Mesothelial cell of epicardium (in vitro differentiated cells): ENCODE data around the gene GSTO1. TPM values are rescaled to one million over a fixed set of nuclear protein-coding genes. Genes with fewer than 3 reads are reported as not detected.

ENCODE experiments used
- DNase-seq, 2 experiments: peaks; one replicate each; pipeline ENCODE4 v3.0.0; 2021; ENCODE audit warnings: low spot score in 2 of 2; ENCODE audit not compliant: unreplicated experiment in 2 of 2
- H3K27ac Mint-ChIP-seq: 2 replicates; pipeline ENCODE4 v1.8.0; 2021; ENCODE audit warnings: mixed read lengths
- H3K27me3 Mint-ChIP-seq: 2 replicates; pipeline ENCODE4 v1.8.0; 2021; ENCODE audit warnings: low read depth, mixed read lengths
- H3K36me3 Mint-ChIP-seq: 2 replicates; pipeline ENCODE4 v1.8.0; 2021; ENCODE audit warnings: mixed read lengths
- H3K4me1 Mint-ChIP-seq: 2 replicates; pipeline ENCODE4 v1.8.0; 2021; ENCODE audit warnings: mixed read lengths
- H3K4me3 Mint-ChIP-seq: 2 replicates; pipeline ENCODE4 v1.8.0; 2021; ENCODE audit warnings: mild to moderate bottlenecking, moderate library complexity, mixed read lengths
- H3K9me3 Mint-ChIP-seq: 2 replicates; pipeline ENCODE4 v1.8.0; 2021; ENCODE audit warnings: mixed read lengths
- total RNA-seq: library from RNA; stranded (reverse); gene quantifications from 3 replicates; pipeline ENCODE4 v1.2.1, GENCODE V29; 2021
- TF ChIP-seq, protein P1 (sequence below): fragments of 200-600 bp; sonication (generic); IDR thresholded peaks from one replicate; pipeline ENCODE4 v1.5.0; 2021; ENCODE audit warnings: antibody characterized with exemption; ENCODE audit not compliant: unreplicated experiment

GSTO1 gene
- total RNA-seq = 62.8 to 65.5 TPM (median 65.2 TPM) in 3 replicates

DNA sequence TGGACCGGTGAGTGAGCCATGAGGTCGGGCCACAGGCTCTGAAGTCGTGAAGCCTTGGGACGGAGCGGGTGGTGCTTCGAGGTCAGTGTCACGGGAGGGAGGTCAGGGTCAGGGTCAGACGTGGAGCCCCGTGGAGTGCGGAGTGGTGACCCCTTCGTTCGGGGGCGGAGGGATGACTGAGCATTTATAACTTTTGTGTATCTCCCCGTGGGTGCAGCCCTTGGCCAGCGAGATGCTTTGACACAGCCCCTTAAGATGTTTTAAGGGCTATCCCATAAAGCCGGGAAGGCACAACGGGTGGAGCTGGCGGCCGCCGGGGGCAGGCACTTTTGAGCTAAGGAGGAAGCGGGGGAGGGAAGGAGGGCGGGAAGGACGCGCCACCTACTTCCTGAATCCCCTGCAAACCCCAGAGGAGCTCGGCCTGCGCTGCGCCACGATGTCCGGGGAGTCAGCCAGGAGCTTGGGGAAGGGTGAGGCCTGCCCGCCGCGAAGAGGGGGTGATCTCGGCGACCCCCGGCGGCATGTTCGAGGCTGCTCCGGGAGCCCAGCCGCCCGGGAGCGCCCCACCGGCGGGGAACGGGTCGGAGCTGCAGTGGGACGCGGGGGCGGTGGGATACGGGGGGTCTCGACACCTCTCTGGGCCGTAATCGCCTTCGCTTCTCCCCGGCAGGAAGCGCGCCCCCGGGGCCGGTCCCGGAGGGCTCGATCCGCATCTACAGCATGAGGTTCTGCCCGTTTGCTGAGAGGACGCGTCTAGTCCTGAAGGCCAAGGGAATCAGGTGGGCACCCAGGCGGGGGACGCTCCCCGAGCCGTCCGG is at the start of gene GSTO1:
TSS of gene GSTO1 (plus strand) at position 400 of the 818 bp plus-strand sequence. CDS start at position 437, 37 bp downstream.
- Mint-ChIP-seq H3K9me3 (no peaks in the 10 kb centered on the region), H3K36me3 (peaks cover 15% of the 10 kb centered on the region), H3K27ac (peak within 1 kb of the TSS; percentile 92), H3K4me3 (peak within 1 kb of the TSS; percentile 91), H3K27me3 (no peaks in the 10 kb centered on the region), H3K4me1 (peaks cover 33% of the 10 kb centered on the region)
- peak in 1 of 2 experiments; percentile 57 for DNase-seq
- TF ChIP-seq, protein P1, sequence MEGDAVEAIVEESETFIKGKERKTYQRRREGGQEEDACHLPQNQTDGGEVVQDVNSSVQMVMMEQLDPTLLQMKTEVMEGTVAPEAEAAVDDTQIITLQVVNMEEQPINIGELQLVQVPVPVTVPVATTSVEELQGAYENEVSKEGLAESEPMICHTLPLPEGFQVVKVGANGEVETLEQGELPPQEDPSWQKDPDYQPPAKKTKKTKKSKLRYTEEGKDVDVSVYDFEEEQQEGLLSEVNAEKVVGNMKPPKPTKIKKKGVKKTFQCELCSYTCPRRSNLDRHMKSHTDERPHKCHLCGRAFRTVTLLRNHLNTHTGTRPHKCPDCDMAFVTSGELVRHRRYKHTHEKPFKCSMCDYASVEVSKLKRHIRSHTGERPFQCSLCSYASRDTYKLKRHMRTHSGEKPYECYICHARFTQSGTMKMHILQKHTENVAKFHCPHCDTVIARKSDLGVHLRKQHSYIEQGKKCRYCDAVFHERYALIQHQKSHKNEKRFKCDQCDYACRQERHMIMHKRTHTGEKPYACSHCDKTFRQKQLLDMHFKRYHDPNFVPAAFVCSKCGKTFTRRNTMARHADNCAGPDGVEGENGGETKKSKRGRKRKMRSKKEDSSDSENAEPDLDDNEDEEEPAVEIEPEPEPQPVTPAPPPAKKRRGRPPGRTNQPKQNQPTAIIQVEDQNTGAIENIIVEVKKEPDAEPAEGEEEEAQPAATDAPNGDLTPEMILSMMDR = no peak

DNA sequence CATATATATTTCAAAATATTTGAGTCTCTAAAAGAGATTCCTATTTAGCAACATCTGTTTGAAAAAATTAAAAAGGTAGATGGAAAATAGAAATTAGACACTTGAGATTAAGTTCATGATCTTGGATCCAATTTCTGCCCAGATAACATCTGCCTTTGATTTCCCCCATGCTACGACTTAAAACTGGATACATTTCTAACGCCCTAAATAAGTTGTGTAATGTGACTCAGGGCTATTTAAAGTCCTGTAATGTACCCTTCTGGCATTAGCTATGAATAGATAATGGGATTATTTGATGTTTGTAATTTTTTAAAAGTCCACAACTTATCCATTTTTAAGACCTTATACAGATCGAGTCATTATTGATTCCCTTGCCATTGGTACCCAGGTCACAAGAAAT is 46.0 kb upstream of the GSTO1 start:
- Mint-ChIP-seq H3K9me3 (no peaks in the 10 kb centered on the region), H3K27ac (no peak overlapping the region), H3K27me3 (no peaks in the 10 kb centered on the region), H3K4me1 (no peaks in the 10 kb centered on the region), H3K36me3 (no peaks in the 10 kb centered on the region), H3K4me3 (no peak overlapping the region)
- no peak for DNase-seq
- TF ChIP-seq, protein P1 = no peak

DNA sequence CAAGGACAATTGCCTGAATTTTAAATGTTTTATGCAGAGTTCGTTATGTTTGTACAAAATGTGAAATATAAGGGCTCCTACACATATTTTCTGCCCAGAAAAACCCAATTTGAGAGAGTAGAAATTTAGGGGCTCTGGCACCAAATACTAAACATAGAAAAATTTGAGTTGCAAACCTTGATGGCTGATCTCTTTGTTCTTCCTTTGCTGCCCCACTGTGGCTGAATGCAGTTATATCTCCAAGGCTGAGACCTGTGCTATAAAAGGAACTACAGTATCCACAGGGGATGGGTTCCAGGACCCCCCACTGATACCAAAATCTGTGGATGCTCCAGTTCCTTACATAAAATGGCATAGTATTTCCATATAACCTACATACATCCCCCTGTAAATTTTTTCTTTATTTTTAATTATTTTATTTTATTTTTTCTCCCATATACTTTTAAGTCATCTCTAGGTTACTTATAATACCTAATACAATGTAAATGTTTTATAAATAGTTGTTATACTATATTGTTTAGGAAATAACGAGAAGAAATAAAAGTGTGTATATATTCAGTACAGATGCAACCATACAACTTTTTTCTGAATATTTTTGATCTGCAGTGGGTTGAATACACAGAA is 45.0 kb upstream of the GSTO1 start:
- Mint-ChIP-seq H3K4me1 (no peaks in the 10 kb centered on the region), H3K36me3 (no peaks in the 10 kb centered on the region), H3K4me3 (no peak overlapping the region), H3K9me3 (no peaks in the 10 kb centered on the region), H3K27ac (no peak overlapping the region), H3K27me3 (no peaks in the 10 kb centered on the region)
- no peak for DNase-seq
- TF ChIP-seq, protein P1 = peak; percentile 38

DNA sequence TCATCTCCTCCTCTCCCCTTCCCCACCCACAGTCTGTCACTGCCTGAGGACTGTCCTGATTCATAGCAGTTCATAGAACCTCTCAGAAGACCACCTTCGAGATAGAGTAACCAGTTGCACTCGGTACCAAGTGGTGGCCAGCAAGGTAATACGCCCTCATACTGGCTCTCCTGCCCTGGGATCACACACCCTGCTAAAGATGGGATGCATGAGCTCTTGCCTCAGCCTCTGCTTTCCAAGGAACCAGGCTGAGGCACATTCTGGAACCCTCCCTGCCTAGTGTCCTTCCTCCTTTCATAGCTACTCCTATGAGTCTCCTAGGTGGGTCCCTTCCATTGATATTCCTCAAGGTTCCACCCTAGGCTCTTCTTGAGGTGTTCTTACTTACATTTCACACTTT is 38.1 kb upstream of the GSTO1 start:
- TF ChIP-seq, protein P1 = no peak
- Mint-ChIP-seq H3K36me3 (no peaks in the 10 kb centered on the region), H3K4me1 (no peaks in the 10 kb centered on the region), H3K27ac (no peak overlapping the region), H3K9me3 (no peaks in the 10 kb centered on the region), H3K4me3 (no peak overlapping the region), H3K27me3 (peaks cover 9% of the 10 kb centered on the region)
- no peak for DNase-seq

DNA sequence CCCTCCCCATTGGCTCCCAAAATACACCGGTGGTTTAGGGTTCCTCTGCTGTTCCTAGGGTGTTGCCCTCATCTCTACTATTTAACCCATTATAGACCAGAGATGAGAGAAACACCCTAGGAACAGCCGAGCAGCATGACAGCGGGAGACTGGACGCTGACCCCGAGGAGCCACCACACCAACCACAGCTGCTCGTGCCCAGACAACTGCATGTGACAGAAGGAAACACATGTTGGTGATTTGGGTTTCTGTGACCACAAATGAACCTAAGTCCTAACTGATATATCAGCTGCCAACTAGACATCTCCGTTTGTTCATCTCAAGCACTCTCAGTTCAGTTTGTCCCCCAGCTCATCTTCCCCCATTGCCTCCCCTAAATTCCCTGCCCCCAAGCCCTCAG is 35.9 kb upstream of the GSTO1 start:
- H3K4me3 Mint-ChIP-seq = no peak overlapping the region
- peaks cover 9% of the 10 kb centered on the region for H3K27me3 Mint-ChIP-seq
- no peaks in the 10 kb centered on the region for H3K4me1 Mint-ChIP-seq
- no peak overlapping the region for H3K27ac Mint-ChIP-seq
- no peaks in the 10 kb centered on the region for H3K36me3 Mint-ChIP-seq
- TF ChIP-seq, protein P1 = no peak
- DNase-seq = no peak
- H3K9me3 Mint-ChIP-seq = no peaks in the 10 kb centered on the region
